GM12875 (cell line): ENCODE data around the gene CRYGA.
A peak's percentile ranks its signal among the peaks of the same experiment; 100 is the strongest.

Experiments used
- H3K4me3 ChIP-seq: one replicate; pipeline ENCODE4 v1.5.1; 2011; ENCODE audit warnings: low read depth, low read length, control low read depth
- TF ChIP-seq, protein P1 (sequence below): IDR thresholded peaks from 2 replicates; pipeline ENCODE4 v1.5.1; 2011; ENCODE audit warnings: low read depth, mild to moderate bottlenecking, control low read depth, inconsistent platforms, low read length, moderate library complexity, borderline replicate concordance; ENCODE audit not compliant: insufficient read depth

CRYGA gene

DNA sequence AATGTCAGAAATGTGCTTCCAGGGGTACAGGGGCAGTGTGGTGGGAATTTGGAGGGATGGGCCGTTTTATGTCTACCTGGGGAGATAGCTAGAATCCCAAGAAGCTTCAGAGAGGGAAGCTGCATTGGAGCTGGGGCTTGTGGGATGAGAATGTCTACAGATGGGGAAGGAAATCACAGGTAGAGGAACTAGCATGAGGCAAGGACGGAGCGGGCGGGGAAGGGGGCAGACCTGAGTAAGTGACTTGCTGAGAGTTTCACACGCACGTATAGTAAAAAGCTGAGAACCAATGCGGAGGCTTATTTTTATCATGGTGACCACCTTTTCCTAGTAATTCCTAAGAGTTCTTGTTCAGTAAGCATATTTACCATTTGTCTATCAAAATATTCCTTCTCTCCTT, 20.1 kb upstream of the CRYGA start:
- TF ChIP-seq, protein P1, sequence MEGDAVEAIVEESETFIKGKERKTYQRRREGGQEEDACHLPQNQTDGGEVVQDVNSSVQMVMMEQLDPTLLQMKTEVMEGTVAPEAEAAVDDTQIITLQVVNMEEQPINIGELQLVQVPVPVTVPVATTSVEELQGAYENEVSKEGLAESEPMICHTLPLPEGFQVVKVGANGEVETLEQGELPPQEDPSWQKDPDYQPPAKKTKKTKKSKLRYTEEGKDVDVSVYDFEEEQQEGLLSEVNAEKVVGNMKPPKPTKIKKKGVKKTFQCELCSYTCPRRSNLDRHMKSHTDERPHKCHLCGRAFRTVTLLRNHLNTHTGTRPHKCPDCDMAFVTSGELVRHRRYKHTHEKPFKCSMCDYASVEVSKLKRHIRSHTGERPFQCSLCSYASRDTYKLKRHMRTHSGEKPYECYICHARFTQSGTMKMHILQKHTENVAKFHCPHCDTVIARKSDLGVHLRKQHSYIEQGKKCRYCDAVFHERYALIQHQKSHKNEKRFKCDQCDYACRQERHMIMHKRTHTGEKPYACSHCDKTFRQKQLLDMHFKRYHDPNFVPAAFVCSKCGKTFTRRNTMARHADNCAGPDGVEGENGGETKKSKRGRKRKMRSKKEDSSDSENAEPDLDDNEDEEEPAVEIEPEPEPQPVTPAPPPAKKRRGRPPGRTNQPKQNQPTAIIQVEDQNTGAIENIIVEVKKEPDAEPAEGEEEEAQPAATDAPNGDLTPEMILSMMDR, result no peak
- H3K4me3 ChIP-seq, result no peak overlapping the region

DNA sequence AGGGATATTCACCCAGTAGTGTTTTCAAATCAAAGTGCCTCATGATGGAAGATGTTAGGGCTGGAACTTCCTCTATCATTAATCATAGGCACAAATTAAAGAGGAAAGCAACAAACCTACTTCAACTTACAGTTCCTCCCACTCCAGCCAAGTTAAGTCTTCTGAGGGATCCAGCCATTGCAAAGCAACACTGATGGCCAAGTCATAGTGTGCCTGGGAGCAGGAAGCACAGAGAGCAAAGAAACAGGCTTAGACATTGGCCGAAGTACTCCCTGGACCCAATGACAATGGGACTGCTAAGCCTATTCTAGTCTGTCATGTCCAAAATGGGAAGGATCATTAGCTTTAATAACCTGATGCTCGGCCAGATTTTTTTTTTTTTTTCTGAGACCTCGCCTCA, 19.4 kb upstream of the CRYGA start:
- H3K4me3 ChIP-seq, result no peak overlapping the region
- TF ChIP-seq, protein P1, result no peak

DNA sequence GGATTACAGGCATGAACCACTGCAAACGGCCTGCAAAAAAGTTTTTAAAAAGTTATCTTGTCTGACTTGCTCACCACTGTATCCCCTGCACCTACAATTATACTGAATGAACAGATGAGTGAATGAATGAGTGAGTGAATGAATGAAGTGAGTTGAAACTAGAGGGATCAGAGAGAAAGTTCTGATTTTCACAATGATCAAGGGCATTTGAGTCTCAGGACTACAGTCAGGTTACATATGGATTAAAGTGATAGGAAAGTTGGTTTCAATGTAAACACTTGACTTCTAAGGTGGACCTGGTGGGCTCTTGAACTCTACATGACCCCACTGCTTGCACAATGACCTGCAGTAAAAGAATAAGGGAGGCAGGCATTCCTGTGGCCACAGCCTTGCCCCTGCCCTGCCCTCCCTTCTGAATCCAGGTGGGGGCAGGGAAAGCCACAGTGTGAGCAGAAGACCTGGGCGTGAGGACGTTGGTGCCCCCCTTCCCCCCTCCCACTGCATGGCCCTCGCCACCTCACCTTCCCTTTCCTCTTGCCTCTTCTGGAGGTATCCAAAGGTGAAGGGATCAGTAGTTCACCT, 15.7 kb upstream of the CRYGA start:
- TF ChIP-seq, protein P1, result no peak
- H3K4me3 ChIP-seq, result no peak overlapping the region

DNA sequence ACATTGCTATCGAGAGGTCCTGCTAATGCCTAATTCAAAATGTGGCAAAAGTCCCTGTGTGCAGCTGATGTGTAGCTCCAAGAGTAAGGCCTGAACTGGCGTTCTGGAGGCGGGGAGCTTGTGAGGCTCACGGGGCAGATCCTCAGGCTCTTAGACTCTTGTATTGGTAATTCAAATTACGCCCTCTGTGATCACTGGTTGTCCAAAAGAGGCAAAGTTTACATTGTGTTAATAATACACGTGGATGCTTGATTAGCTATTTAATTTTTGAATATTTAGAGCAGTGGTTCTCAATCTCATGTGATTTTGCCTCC, 12.4 kb upstream of the CRYGA start:
- TF ChIP-seq, protein P1, result no peak
- no peak overlapping the region for H3K4me3 ChIP-seq

DNA sequence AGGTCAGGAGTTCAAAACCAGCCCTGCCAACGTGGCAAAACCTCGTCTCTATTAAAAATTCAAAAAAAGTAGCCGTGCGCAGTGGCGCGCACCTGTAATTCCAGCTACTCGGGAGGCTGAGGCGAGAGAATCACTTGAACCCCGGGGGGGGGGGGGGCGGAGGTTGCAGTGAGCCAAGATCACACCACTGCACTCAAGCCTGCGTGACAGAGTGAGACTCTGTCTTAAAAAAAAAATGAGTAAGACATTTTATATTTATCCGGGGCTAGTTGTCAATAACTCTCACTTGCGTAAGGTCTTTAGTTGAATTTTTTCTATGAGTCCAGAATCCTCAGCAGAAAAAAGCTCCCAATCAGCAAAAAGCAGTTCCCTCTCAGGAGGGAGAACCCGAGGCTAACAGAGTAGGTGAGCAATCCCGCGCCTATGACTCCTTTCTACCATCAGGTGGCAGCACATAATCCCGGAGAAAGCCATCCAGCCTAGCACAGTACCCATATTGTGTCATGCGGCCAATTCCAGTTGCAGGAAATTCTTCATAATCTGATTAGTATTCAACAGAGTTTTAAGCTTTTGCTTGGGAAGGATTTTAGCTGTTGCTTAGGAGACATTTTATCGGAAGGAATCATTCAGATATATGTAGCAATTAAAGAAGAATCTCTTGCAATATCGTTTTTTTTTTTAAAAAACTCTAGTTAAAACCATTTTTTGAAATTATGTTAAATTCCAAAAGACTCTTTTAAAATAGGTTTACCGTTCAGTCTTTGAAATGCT, 11.9 kb upstream of the CRYGA start:
- TF ChIP-seq, protein P1, result peak; percentile 90
- no peak overlapping the region for H3K4me3 ChIP-seq

DNA sequence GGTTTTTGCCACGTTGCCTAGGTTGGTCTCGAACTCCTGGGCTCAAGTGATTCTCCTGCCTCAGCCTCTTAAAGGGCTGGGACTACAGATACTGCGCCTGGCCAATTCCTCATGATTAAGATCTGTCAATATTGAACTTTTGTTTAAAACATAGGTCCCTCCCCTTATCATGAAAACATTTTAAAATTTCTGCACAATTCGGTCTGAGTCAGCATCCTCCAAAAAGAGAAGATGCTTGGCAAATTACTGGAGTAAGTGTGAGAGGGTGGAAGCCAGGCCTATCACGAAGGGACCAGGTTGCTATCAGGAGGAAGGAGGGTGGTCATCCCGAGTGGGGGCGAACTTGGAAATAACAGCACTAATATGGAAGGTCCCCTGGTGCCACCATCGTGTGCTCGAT, 10.8 kb upstream of the CRYGA start:
- TF ChIP-seq, protein P1, result no peak
- H3K4me3 ChIP-seq, result no peak overlapping the region

DNA sequence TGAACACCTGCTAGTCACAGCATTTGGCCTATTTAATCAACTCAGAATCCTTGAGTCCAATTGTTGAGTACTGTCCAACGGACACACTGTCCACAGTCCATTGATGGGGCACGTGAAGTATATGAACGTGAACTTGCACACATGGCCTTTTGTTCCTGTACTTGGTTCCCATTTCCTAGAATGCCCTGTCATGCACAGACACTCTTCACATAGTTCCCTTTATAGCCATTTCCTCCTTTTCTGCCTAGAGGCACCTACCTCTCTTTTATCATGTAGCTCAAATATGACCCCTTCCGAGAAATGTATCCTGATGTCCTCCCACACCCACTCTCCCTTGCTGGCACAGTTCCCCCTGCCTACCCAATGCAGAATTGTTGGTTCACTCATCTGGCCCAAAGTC, 8.7 kb upstream of the CRYGA start:
- TF ChIP-seq, protein P1, result no peak
- H3K4me3 ChIP-seq, result no peak overlapping the region
